HepG2 (cell line): Measurements from ENCODE around the gene STAT4. TPM values are rescaled to one million over a fixed set of nuclear protein-coding genes. Genes with fewer than 3 reads are reported as not detected.
A peak's percentile ranks its signal among the peaks of the same experiment; 100 is the strongest.

Experiments used
- ATF1 ChIP-seq: IDR thresholded peaks from 2 replicates; pipeline ENCODE4 v1.6.1; 2016; ENCODE audit warnings: mild to moderate bottlenecking, control low read depth
- ELF4 ChIP-seq: sonication (generic); formaldehyde crosslinking; IDR thresholded peaks from 2 replicates; pipeline ENCODE4 v1.5.0; 2020; ENCODE audit warnings: missing genetic modification reagents, mild to moderate bottlenecking, moderate library complexity, borderline replicate concordance
- EP300 ChIP-seq, 3 experiments: sonication (generic) in 1 of 3; formaldehyde crosslinking in 1 of 3; IDR thresholded peaks; 2 replicates each; pipeline versions ENCODE4 v1.5.1 to v1.6.1; 2011 to 2020; ENCODE audit warnings: low read depth in 2 of 3, low read length in 2 of 3, borderline replicate concordance in 1 of 3, improper control_type of control experiment in 1 of 3, mild to moderate bottlenecking in 1 of 3, missing genetic modification reagents in 1 of 3, moderate library complexity in 1 of 3
- KDM2A ChIP-seq: sonication (generic); formaldehyde crosslinking; IDR thresholded peaks from 2 replicates; pipeline ENCODE4 v1.4.0; 2020; ENCODE audit warnings: low read depth, missing genetic modification reagents, borderline replicate concordance
- PHF5A ChIP-seq: IDR thresholded peaks from one replicate; pipeline ENCODE4 v1.6.1; 2018; ENCODE audit warnings: low read depth, missing genetic modification reagents; ENCODE audit not compliant: unreplicated experiment
- PITX1 ChIP-seq: sonication (generic); formaldehyde crosslinking; IDR thresholded peaks from 2 replicates; pipeline ENCODE4 v1.5.1; 2020; ENCODE audit warnings: mild to moderate bottlenecking, missing genetic modification reagents
- ZNF24 ChIP-seq: fragments of 450-650 bp; IDR thresholded peaks from 2 replicates; pipeline ENCODE4 v1.6.1; 2017; ENCODE audit warnings: antibody characterized with exemption, mild to moderate bottlenecking
- ZNF3 ChIP-seq: IDR thresholded peaks from 2 replicates; pipeline ENCODE4 v1.7.0; 2017; ENCODE audit warnings: inconsistent platforms
- polyA plus RNA-seq, 8 experiments: library from polyadenylated mRNA; depleted of rRNA in 3 of 8; stranded (reverse) in 7 of 8; unstranded in 1 of 8; fragments of >200 nt; fragmentation: Illumina TruSeq in 4 of 8; extraction: Trizol in 4 of 8; gene quantifications; 2 replicates each; pipeline versions ENCODE4 v1.2.1 to v1.2.3, GENCODE V29; 2011 to 2016; ENCODE audit warnings: low read depth in 4 of 8, missing spikeins in 1 of 8, mixed read lengths in 1 of 8; ENCODE audit not compliant: insufficient read depth in 1 of 8
- total RNA-seq, 5 experiments: library from RNA; depleted of rRNA; stranded (reverse); fragments of >200 nt; fragmentation: Illumina TruSeq; extraction: Trizol; gene quantifications; 2 replicates each; pipeline ENCODE4 v1.2.3, GENCODE V29; 2016; ENCODE audit warnings: low read depth in 1 of 5
- TF ChIP-seq, protein P1 (sequence below), 2 experiments: sonication (generic) in 1 of 2; formaldehyde crosslinking in 1 of 2; IDR thresholded peaks; 2 replicates each; pipeline versions ENCODE4 v1.6.1 to v1.9.0; 2014 to 2022; ENCODE audit warnings: antibody characterized with exemption in 1 of 2, borderline replicate concordance in 1 of 2, inconsistent platforms in 1 of 2, low read depth in 1 of 2, missing genetic modification reagents in 1 of 2
- TF ChIP-seq, protein P2 (sequence below): sonication (generic); formaldehyde crosslinking; IDR thresholded peaks from 2 replicates; pipeline ENCODE4 v1.4.0; 2020; ENCODE audit warnings: missing genetic modification reagents
- TF ChIP-seq, protein P3 (sequence below): sonication (generic); formaldehyde crosslinking; IDR thresholded peaks from 2 replicates; pipeline ENCODE4 v1.4.0; 2020; ENCODE audit warnings: missing genetic modification reagents
- TF ChIP-seq, protein P4 (sequence below): IDR thresholded peaks from 2 replicates; pipeline ENCODE4 v1.6.1; 2016; ENCODE audit warnings: mild to moderate bottlenecking

Gene STAT4
- total and polyA plus RNA-seq, 2 of the 13 experiments (the other 11 are each of a cell fraction or from before 2014, with no cell fraction given), result 0.37 TPM; not detected in 1

DNA sequence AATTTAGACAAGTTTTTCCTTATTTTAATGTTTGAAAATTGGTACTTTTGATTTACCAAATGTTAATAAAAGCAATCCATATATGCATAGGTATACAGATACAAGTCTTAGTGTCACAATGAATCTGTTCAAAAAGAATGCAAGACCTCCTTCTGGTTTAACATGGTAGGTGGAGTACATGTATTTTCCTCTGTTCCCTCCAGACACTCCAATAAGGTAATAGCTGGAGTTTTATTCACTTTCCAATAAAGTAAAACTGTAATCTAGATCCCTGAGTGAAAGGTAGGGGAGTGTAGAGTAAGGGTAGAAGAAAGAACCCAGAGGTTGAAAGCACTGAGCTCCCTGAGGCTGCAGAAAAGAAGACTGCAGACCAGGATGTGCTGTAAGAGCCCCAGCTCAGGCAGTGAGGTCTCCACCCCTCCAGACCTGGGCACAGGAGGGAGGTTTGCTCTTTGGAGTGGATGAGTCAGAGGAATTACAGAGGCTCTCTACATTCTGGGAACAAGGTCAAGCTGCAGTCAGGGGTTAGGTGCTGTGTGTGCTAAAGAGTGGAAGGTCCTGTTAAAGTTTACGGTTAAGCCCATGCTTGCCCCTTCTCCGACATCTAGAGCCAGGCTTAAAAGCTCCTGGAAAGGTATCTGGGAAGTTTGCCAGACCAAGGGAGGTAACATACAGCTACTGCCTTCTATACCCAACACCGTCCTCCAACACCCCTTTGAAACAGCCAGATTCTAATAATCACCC is 109.2 kb downstream of the STAT4 start (continued):
- TF ChIP-seq, protein P1, sequence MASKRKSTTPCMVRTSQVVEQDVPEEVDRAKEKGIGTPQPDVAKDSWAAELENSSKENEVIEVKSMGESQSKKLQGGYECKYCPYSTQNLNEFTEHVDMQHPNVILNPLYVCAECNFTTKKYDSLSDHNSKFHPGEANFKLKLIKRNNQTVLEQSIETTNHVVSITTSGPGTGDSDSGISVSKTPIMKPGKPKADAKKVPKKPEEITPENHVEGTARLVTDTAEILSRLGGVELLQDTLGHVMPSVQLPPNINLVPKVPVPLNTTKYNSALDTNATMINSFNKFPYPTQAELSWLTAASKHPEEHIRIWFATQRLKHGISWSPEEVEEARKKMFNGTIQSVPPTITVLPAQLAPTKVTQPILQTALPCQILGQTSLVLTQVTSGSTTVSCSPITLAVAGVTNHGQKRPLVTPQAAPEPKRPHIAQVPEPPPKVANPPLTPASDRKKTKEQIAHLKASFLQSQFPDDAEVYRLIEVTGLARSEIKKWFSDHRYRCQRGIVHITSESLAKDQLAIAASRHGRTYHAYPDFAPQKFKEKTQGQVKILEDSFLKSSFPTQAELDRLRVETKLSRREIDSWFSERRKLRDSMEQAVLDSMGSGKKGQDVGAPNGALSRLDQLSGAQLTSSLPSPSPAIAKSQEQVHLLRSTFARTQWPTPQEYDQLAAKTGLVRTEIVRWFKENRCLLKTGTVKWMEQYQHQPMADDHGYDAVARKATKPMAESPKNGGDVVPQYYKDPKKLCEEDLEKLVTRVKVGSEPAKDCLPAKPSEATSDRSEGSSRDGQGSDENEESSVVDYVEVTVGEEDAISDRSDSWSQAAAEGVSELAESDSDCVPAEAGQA (IDR thresholded peaks at IDR 0.05; ENCODE audit: low read depth), result no peak
- TF ChIP-seq, protein P1 (CRISPR knock-in tag; IDR thresholded peaks at IDR 0.05; ENCODE audit: borderline replicate concordance), result no peak
- TF ChIP-seq EP300 (IDR thresholded peaks at IDR 0.05; ENCODE audit: low read depth in 2 of 2, low read length in 2 of 2), result 0 out of 4 replicates have a peak, but pooled peaks of 1 of the 2 experiments have one; percentile 30
- TF ChIP-seq EP300 (CRISPR knock-in tag; IDR thresholded peaks at IDR 0.05; ENCODE audit: borderline replicate concordance), result no peak
- TF ChIP-seq PHF5A (CRISPR knock-in tag), result no peak
- TF ChIP-seq, protein P2, sequence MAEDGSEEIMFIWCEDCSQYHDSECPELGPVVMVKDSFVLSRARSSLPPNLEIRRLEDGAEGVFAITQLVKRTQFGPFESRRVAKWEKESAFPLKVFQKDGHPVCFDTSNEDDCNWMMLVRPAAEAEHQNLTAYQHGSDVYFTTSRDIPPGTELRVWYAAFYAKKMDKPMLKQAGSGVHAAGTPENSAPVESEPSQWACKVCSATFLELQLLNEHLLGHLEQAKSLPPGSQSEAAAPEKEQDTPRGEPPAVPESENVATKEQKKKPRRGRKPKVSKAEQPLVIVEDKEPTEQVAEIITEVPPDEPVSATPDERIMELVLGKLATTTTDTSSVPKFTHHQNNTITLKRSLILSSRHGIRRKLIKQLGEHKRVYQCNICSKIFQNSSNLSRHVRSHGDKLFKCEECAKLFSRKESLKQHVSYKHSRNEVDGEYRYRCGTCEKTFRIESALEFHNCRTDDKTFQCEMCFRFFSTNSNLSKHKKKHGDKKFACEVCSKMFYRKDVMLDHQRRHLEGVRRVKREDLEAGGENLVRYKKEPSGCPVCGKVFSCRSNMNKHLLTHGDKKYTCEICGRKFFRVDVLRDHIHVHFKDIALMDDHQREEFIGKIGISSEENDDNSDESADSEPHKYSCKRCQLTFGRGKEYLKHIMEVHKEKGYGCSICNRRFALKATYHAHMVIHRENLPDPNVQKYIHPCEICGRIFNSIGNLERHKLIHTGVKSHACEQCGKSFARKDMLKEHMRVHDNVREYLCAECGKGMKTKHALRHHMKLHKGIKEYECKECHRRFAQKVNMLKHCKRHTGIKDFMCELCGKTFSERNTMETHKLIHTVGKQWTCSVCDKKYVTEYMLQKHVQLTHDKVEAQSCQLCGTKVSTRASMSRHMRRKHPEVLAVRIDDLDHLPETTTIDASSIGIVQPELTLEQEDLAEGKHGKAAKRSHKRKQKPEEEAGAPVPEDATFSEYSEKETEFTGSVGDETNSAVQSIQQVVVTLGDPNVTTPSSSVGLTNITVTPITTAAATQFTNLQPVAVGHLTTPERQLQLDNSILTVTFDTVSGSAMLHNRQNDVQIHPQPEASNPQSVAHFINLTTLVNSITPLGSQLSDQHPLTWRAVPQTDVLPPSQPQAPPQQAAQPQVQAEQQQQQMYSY (CRISPR knock-in tag), result no peak
- no peak for TF ChIP-seq ZNF24
- TF ChIP-seq, protein P3, sequence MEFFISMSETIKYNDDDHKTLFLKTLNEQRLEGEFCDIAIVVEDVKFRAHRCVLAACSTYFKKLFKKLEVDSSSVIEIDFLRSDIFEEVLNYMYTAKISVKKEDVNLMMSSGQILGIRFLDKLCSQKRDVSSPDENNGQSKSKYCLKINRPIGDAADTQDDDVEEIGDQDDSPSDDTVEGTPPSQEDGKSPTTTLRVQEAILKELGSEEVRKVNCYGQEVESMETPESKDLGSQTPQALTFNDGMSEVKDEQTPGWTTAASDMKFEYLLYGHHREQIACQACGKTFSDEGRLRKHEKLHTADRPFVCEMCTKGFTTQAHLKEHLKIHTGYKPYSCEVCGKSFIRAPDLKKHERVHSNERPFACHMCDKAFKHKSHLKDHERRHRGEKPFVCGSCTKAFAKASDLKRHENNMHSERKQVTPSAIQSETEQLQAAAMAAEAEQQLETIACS (CRISPR knock-in tag), result no peak
- TF ChIP-seq, protein P4, sequence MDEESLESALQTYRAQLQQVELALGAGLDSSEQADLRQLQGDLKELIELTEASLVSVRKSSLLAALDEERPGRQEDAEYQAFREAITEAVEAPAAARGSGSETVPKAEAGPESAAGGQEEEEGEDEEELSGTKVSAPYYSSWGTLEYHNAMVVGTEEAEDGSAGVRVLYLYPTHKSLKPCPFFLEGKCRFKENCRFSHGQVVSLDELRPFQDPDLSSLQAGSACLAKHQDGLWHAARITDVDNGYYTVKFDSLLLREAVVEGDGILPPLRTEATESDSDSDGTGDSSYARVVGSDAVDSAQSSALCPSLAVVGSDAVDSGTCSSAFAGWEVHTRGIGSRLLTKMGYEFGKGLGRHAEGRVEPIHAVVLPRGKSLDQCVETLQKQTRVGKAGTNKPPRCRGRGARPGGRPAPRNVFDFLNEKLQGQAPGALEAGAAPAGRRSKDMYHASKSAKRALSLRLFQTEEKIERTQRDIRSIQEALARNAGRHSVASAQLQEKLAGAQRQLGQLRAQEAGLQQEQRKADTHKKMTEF (CRISPR knock-in tag), result 0 out of 2 replicates have a peak, but pooled peaks have one; percentile 36
- TF ChIP-seq ZNF3 (CRISPR knock-in tag), result no peak
- TF ChIP-seq PITX1 (CRISPR knock-in tag), result no peak
- TF ChIP-seq ATF1 (CRISPR knock-in tag), result no peak; the same call in 1 of the 2 replicates
- TF ChIP-seq ELF4 (CRISPR knock-in tag), result no peak
- TF ChIP-seq KDM2A (CRISPR knock-in tag), result no peak
